Cardiac fibroblast (primary cell): ENCODE measurements around the gene ARHGEF28.

Experiments used
- DNase-seq, 2 donors: peaks; one replicate each; pipeline versions ENCODE4 v3.0.0 to v3.0.0-alpha.2; 2010; ENCODE audit warnings: low read depth in 2 of 2
- H3K4me3 ChIP-seq, 2 donors: replicated peaks in 1 of 2; 1 replicate in 1 of 2; 2 replicates in 1 of 2; pipeline ENCODE4 v1.5.1; 2011; ENCODE audit warnings: low read depth in 2 of 2, low read length in 2 of 2, mild to moderate bottlenecking in 2 of 2, moderate library complexity in 1 of 2
- TF ChIP-seq, protein P1 (sequence below): IDR thresholded peaks from one replicate; pipeline ENCODE4 v1.5.1; 2011; ENCODE audit warnings: low read depth, mild to moderate bottlenecking, low read length, inconsistent platforms

ARHGEF28 gene

DNA sequence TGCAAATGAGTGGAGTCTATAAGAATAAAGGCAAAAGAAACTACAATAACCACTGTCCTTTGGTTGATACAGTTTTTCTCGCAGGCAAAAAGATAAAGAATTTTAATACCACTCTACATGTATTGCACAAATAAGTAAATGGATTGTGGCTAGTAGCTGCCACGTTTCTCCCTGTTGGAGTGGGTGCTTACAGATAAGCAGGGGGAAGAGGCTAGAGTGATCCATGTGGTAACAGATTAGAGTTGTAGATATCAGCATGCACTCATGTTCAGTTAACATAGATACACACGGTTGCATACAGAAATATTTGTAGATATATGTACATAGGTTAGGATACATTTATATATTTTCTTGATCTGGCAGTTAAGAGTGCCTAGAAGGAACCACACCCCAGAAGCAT is 179.5 kb downstream of the ARHGEF28 start:
- DNase-seq = no peak
- TF ChIP-seq, protein P1, sequence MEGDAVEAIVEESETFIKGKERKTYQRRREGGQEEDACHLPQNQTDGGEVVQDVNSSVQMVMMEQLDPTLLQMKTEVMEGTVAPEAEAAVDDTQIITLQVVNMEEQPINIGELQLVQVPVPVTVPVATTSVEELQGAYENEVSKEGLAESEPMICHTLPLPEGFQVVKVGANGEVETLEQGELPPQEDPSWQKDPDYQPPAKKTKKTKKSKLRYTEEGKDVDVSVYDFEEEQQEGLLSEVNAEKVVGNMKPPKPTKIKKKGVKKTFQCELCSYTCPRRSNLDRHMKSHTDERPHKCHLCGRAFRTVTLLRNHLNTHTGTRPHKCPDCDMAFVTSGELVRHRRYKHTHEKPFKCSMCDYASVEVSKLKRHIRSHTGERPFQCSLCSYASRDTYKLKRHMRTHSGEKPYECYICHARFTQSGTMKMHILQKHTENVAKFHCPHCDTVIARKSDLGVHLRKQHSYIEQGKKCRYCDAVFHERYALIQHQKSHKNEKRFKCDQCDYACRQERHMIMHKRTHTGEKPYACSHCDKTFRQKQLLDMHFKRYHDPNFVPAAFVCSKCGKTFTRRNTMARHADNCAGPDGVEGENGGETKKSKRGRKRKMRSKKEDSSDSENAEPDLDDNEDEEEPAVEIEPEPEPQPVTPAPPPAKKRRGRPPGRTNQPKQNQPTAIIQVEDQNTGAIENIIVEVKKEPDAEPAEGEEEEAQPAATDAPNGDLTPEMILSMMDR = no peak
- no peak overlapping the region for H3K4me3 ChIP-seq

DNA sequence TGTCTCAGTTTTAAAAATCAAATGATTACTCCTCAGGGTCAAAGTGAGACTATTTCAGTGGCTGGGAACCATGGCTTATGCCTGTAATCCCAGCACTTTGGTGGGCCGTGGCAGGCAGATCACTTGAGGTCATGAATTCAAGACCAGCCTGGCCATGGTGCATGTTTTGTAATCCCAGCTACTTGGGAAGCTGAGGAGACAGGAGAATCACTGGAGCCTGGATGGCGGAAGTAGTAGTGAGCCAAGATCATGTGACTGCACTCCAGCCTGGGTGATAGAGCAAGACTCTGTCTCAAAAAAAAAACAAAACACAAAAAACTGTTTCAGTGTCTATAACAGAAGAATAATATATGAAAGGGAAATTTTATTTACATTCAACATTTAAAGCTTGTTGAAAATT is 182.9 kb downstream of the ARHGEF28 start:
- peak in 1 of 2 donors; percentile 14 for DNase-seq
- H3K4me3 ChIP-seq = no peak overlapping the region
- TF ChIP-seq, protein P1 = no peak

- TF ChIP-seq, protein P1 = no peak
- no peak overlapping the region for H3K4me3 ChIP-seq
- DNase-seq = no peak
Observed at GRCh38 chr5:73810429-73810828, 184.4 kb downstream of the ARHGEF28 start.

- DNase-seq = no peak
- TF ChIP-seq, protein P1 = no peak
- no peak overlapping the region for H3K4me3 ChIP-seq
Observed at GRCh38 chr5:73812457-73812856, 186.5 kb downstream of the ARHGEF28 start.

- no peak overlapping the region for H3K4me3 ChIP-seq
- DNase-seq = no peak
- TF ChIP-seq, protein P1 = no peak
Observed at GRCh38 chr5:73812962-73813588, 187.1 kb downstream of the ARHGEF28 start.

DNA sequence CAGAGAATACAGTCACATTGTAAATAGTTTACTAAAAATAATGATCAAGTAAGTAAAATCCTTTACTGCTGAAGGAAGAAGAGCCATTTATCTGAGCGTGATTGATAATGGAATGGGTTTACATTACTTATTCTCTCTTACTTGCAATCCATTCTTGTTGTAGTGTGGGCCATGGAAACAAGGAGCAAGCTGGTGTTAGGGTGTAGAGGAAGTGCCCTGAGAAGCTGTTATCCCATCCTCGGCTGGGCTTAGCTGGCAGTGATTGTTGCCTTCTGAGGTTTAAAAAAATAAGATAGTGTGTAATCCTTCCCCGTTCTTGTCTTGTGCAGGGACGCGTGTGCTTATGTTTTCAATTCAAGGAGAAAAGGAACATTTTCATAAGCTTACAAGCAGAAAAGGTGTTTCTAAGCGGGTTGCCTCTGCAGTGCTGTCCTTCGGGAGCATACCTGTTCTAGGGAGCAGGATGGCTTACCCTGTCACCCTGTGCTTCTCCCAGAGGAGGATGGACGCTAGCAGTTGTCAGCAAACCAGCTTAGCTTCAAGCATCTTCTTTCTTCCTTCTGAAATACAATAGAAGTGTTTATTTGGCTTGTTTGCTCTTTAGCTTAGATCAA is 188.3 kb downstream of the ARHGEF28 start:
- H3K4me3 ChIP-seq = no peak overlapping the region
- TF ChIP-seq, protein P1 = no peak
- DNase-seq = no peak
